ENCODE results near the gene UBC. TPM values are rescaled to one million over a fixed set of nuclear protein-coding genes. Genes with fewer than 3 reads are reported as not detected.

The UBC gene
- total and polyA plus RNA-seq, 9 of the 15 experiments (the other 6 are each of a cell fraction or from before 2014, with no cell fraction given): 533 to 1,153 (median 813) TPM

Small RNA genes within 50 kb of the gene (microRNA-seq; reads per million reads assigned to microRNA genes)
- gene MIR5188 (ENCODE audit: borderline microRNAs expressed): not detected

Small RNA genes within 50 kb of the gene (small RNA-seq; reads per million reads assigned to genes)
- not detected for gene MIR5188
- not detected for gene RNU6-927P

Other genes with a start within 250 kb of the UBC start
- gene SCARB1, start 50.8 kb downstream of the UBC start, total RNA-seq (2014; rRNA removed): 52.8 and 83.0 TPM in 2 replicates
- gene SCARB1, start 50.8 kb downstream of the UBC start, total RNA-seq (2014; rRNA removed; fragmentation: Illumina TruSeq; extraction: Trizol): 30.9 and 38.4 TPM in 2 replicates
- 36.0 and 38.7 TPM in 2 replicates for gene SCARB1, start 50.8 kb downstream of the UBC start, total RNA-seq (2015; rRNA removed; fragmentation: Illumina TruSeq; extraction: Trizol)
- 148 and 157 TPM in 2 replicates for gene SCARB1, start 50.8 kb downstream of the UBC start, total RNA-seq (2021)
- 81.9 and 168 TPM in 2 replicates for gene SCARB1, start 50.8 kb downstream of the UBC start, polyA plus RNA-seq (2011; rRNA removed)
- 143 and 152 TPM in 2 replicates for gene SCARB1, start 50.8 kb downstream of the UBC start, polyA plus RNA-seq (2014; fragmentation: Illumina TruSeq; extraction: Trizol)
- gene SCARB1, start 50.8 kb downstream of the UBC start, polyA plus RNA-seq (2014; fragmentation: Nextera tagmentation; extraction: Ambion mirVana): 1 to 10 TPM in 1 of 2 experiments, under 1 TPM in 1; 0.56 to 4.7 TPM
- 79.2 and 92.6 TPM in 2 replicates for gene SCARB1, start 50.8 kb downstream of the UBC start, polyA plus RNA-seq (2014; rRNA removed)
- 35.0 and 42.2 TPM in 2 replicates for gene DHX37, start 74.5 kb upstream of the UBC start, total RNA-seq (2014; rRNA removed)
- gene DHX37, start 74.5 kb upstream of the UBC start, total RNA-seq (2014; rRNA removed; fragmentation: Illumina TruSeq; extraction: Trizol): 8.4 and 9.7 TPM in 2 replicates
- gene DHX37, start 74.5 kb upstream of the UBC start, total RNA-seq (2015; rRNA removed; fragmentation: Illumina TruSeq; extraction: Trizol): 22.7 and 25.4 TPM in 2 replicates
- 44.8 and 49.5 TPM in 2 replicates for gene DHX37, start 74.5 kb upstream of the UBC start, total RNA-seq (2021)
- 6.7 and 12.1 TPM in 2 replicates for gene DHX37, start 74.5 kb upstream of the UBC start, polyA plus RNA-seq (2011; rRNA removed)
- 17.5 and 24.1 TPM in 2 replicates for gene DHX37, start 74.5 kb upstream of the UBC start, polyA plus RNA-seq (2014; fragmentation: Illumina TruSeq; extraction: Trizol)
- under 1 TPM; 0.14 to 0.27 TPM for gene DHX37, start 74.5 kb upstream of the UBC start, polyA plus RNA-seq (2014; fragmentation: Nextera tagmentation; extraction: Ambion mirVana)
- gene DHX37, start 74.5 kb upstream of the UBC start, polyA plus RNA-seq (2014; rRNA removed): 24.8 and 25.6 TPM in 2 replicates
- gene BRI3BP, start 79.0 kb upstream of the UBC start, total RNA-seq (2014; rRNA removed): 15.8 and 18.9 TPM in 2 replicates
- 24.2 and 24.7 TPM in 2 replicates for gene BRI3BP, start 79.0 kb upstream of the UBC start, total RNA-seq (2014; rRNA removed; fragmentation: Illumina TruSeq; extraction: Trizol)
- 24.4 and 25.0 TPM in 2 replicates for gene BRI3BP, start 79.0 kb upstream of the UBC start, total RNA-seq (2015; rRNA removed; fragmentation: Illumina TruSeq; extraction: Trizol)
- gene BRI3BP, start 79.0 kb upstream of the UBC start, total RNA-seq (2021): 24.6 TPM in 2 replicates
- 13.5 and 15.2 TPM in 2 replicates for gene BRI3BP, start 79.0 kb upstream of the UBC start, polyA plus RNA-seq (2011; rRNA removed)
- 18.8 and 21.2 TPM in 2 replicates for gene BRI3BP, start 79.0 kb upstream of the UBC start, polyA plus RNA-seq (2014; fragmentation: Illumina TruSeq; extraction: Trizol)
- 10 to 100 TPM; 12.3 to 16.6 TPM for gene BRI3BP, start 79.0 kb upstream of the UBC start, polyA plus RNA-seq (2014; fragmentation: Nextera tagmentation; extraction: Ambion mirVana)
- 12.9 and 16.2 TPM in 2 replicates for gene BRI3BP, start 79.0 kb upstream of the UBC start, polyA plus RNA-seq (2014; rRNA removed)
- 5.9 and 8.0 TPM in 2 replicates for gene AACS, start 150.8 kb upstream of the UBC start, total RNA-seq (2014; rRNA removed)
- 4.3 and 5.5 TPM in 2 replicates for gene AACS, start 150.8 kb upstream of the UBC start, total RNA-seq (2014; rRNA removed; fragmentation: Illumina TruSeq; extraction: Trizol)
- 4.9 and 6.0 TPM in 2 replicates for gene AACS, start 150.8 kb upstream of the UBC start, total RNA-seq (2015; rRNA removed; fragmentation: Illumina TruSeq; extraction: Trizol)
- 13.0 and 13.5 TPM in 2 replicates for gene AACS, start 150.8 kb upstream of the UBC start, total RNA-seq (2021)
- 5.5 and 6.3 TPM in 2 replicates for gene AACS, start 150.8 kb upstream of the UBC start, polyA plus RNA-seq (2011; rRNA removed)
- gene AACS, start 150.8 kb upstream of the UBC start, polyA plus RNA-seq (2014; fragmentation: Illumina TruSeq; extraction: Trizol): 6.2 and 7.5 TPM in 2 replicates
- 1 to 10 TPM; 2.4 TPM for gene AACS, start 150.8 kb upstream of the UBC start, polyA plus RNA-seq (2014; fragmentation: Nextera tagmentation; extraction: Ambion mirVana)
- 6.7 and 8.0 TPM in 2 replicates for gene AACS, start 150.8 kb upstream of the UBC start, polyA plus RNA-seq (2014; rRNA removed)

Measured in K562 (cell line).